ENCODE data around the gene MAP2K1.

MAP2K1 gene

DNA sequence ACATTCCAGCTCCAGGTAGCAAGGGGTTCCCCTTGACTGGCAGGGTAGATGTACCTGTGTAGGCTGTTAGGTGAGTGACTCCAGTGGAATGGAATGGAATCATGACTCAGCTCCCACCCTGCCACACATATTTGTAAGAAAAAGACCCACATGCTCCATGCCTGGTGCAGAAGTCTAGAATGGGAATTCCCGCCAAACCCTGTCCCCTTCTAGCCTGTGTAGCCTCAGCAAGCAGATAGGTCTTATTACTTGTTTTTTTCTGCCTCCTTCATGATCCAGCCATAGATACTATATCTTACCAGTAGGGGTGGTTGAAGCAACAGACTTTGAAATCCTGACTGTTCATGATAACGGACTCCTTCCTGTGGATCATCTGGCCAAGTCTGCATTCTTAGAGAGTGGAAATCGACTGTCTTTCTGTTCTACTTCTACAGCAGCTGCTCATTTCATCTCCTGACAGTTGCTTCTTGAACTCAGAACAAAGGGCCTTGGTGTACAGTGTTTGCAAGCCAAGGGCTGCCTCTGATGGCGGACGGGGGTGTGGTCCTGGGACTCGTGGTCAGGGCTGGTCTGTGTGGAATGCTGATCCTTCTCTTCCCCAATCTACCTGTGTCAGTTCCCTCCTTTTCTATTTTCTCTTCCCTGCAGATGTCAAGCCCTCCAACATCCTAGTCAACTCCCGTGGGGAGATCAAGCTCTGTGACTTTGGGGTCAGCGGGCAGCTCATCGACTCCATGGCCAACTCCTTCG is 94.6 kb downstream of the MAP2K1 start:
- Histone ChIP-seq H3K27ac (ENCODE audit: low read length) (no peak overlapping the region), H3K4me2 (ENCODE audit: low read depth, low read length) (no peak overlapping the region)
- no peak for DNase-seq

GRCh38 chr15:66482539-66482938 is 95.8 kb downstream of the MAP2K1 start:
- Histone ChIP-seq H3K4me3 (ENCODE audit: low read length) (no peak overlapping the region), H3K9ac (ENCODE audit: low read length) (no peak overlapping the region), H3K9me2 (replicated peaks; ENCODE audit: insufficient read depth, low read length) (no peaks in the 10 kb centered on the region), H3K9me3 (replicated peaks; ENCODE audit: insufficient read depth, low read length) (no peaks in the 10 kb centered on the region), H3F3A (ENCODE audit: insufficient read depth, low read length) (no peaks in the 10 kb centered on the region), H3K79me2 (ENCODE audit: low read length) (no peaks in the 10 kb centered on the region), H4K20me1 (ENCODE audit: insufficient read depth, low read length) (no peaks in the 10 kb centered on the region), H3K36me3 (replicated peaks; ENCODE audit: insufficient read depth, low read length) (no peaks in the 10 kb centered on the region), H3K4me2 (ENCODE audit: low read depth, low read length) (no peak overlapping the region), H3K27ac (ENCODE audit: low read length) (no peak overlapping the region), H3K27me3 (replicated peaks; ENCODE audit: insufficient read depth, low read length) (no peaks in the 10 kb centered on the region), H3K4me1 (ENCODE audit: low read length) (no peaks in the 10 kb centered on the region), H2AFZ (ENCODE audit: low read length) (no peak overlapping the region)
- no peak for TF ChIP-seq EZH2 (optimal IDR thresholded peaks at IDR 0.05; ENCODE audit: low read depth, low read length)
- TF ChIP-seq EZH2phosphoT487 (IDR thresholded peaks at IDR 0.05; ENCODE audit: low read length), result no peak
- TF ChIP-seq CTCF (IDR thresholded peaks at IDR 0.05; ENCODE audit: low read length), result no peak
- no peak for DNase-seq

More for the DNA sequence above, 94.6 kb downstream of the MAP2K1 start:
- no peak overlapping the region for H2AFZ ChIP-seq (ENCODE audit: low read length)
- no peaks in the 10 kb centered on the region for H3K27me3 ChIP-seq (replicated peaks; ENCODE audit: insufficient read depth, low read length)
- H3K9me3 ChIP-seq (replicated peaks; ENCODE audit: insufficient read depth, low read length), result no peaks in the 10 kb centered on the region
- no peak overlapping the region for H3K4me3 ChIP-seq (ENCODE audit: low read length)
- no peak overlapping the region for H3K9ac ChIP-seq (ENCODE audit: low read length)
- H3F3A ChIP-seq (ENCODE audit: insufficient read depth, low read length), result no peaks in the 10 kb centered on the region
- no peaks in the 10 kb centered on the region for H3K4me1 ChIP-seq (ENCODE audit: low read length)
- H3K9me2 ChIP-seq (replicated peaks; ENCODE audit: insufficient read depth, low read length), result no peaks in the 10 kb centered on the region
- H3K79me2 ChIP-seq (ENCODE audit: low read length), result 0 out of 2 replicates have a peak, but pooled peaks cover 1% of the 10 kb centered on the region
- TF ChIP-seq EZH2 (optimal IDR thresholded peaks at IDR 0.05; ENCODE audit: low read depth, low read length) (no peak), CTCF (IDR thresholded peaks at IDR 0.05; ENCODE audit: low read length) (no peak), EZH2phosphoT487 (IDR thresholded peaks at IDR 0.05; ENCODE audit: low read length) (no peak)
- no peaks in the 10 kb centered on the region for H4K20me1 ChIP-seq (ENCODE audit: insufficient read depth, low read length)
- H3K36me3 ChIP-seq (replicated peaks; ENCODE audit: insufficient read depth, low read length), result no peaks in the 10 kb centered on the region

DNA sequence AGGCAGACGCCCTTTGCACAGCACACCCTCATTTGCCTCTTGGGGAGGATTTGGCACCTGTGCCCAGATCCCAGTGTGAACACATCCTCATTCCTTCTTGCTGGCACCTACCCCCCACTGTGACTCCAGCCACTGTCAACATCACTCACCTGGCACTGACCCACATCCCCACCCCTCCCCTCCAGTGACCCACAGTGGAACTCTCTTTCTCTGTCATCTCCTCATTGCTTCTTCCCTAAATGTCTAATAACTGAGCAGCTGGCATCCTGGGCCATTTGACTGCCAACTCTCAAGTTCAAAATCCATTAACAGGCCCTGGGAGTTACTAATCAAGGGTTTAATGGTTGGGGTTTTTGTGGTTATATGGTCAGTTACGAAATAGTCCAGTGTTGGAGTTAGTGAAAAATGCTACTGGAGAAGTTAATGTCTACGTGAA is 96.4 kb downstream of the MAP2K1 start:
- Histone ChIP-seq H3K9me2 (replicated peaks; ENCODE audit: insufficient read depth, low read length) (no peaks in the 10 kb centered on the region), H3K36me3 (replicated peaks; ENCODE audit: insufficient read depth, low read length) (no peaks in the 10 kb centered on the region), H3F3A (ENCODE audit: insufficient read depth, low read length) (no peaks in the 10 kb centered on the region), H2AFZ (ENCODE audit: low read length) (no peak overlapping the region), H3K79me2 (ENCODE audit: low read length) (no peaks in the 10 kb centered on the region), H3K9me3 (replicated peaks; ENCODE audit: insufficient read depth, low read length) (no peaks in the 10 kb centered on the region), H4K20me1 (ENCODE audit: insufficient read depth, low read length) (no peaks in the 10 kb centered on the region; the same call in 1 of the 2 replicates), H3K4me2 (ENCODE audit: low read depth, low read length) (no peak overlapping the region), H3K27ac (ENCODE audit: low read length) (no peak overlapping the region), H3K4me1 (ENCODE audit: low read length) (no peaks in the 10 kb centered on the region), H3K9ac (ENCODE audit: low read length) (no peak overlapping the region), H3K4me3 (ENCODE audit: low read length) (no peak overlapping the region), H3K27me3 (replicated peaks; ENCODE audit: insufficient read depth, low read length) (no peaks in the 10 kb centered on the region)
- TF ChIP-seq EZH2phosphoT487 (IDR thresholded peaks at IDR 0.05; ENCODE audit: low read length) (no peak), EZH2 (optimal IDR thresholded peaks at IDR 0.05; ENCODE audit: low read depth, low read length) (no peak), CTCF (IDR thresholded peaks at IDR 0.05; ENCODE audit: low read length) (no peak)
- DNase-seq, result no peak
